ENCODE results near the gene MARCO. TPM values are rescaled to one million over a fixed set of nuclear protein-coding genes. Genes with fewer than 3 reads are reported as not detected.

The MARCO gene
- total RNA-seq, 3 donors from 2014 or later = 6.6 to 58.6 (median 6.9) TPM

- no peak overlapping the region for H3K27ac ChIP-seq
- no peaks in the 10 kb centered on the region for H3K4me1 ChIP-seq
- no peak for TF ChIP-seq POLR2AphosphoS5 (IDR thresholded peaks at IDR 0.05)
- no peak for TF ChIP-seq POLR2A (IDR thresholded peaks at IDR 0.05)
- TF ChIP-seq CTCF (IDR thresholded peaks at IDR 0.05) = no peak
- no peaks in the 10 kb centered on the region for H3K36me3 ChIP-seq
- peaks cover 0 to 9% of the 10 kb centered on the region in 2 donors for H3K9me3 ChIP-seq
- no peak overlapping the region for H3K4me3 ChIP-seq
- no peak for DNase-seq (ENCODE audit: low spot score in 2 of 2)
- peaks cover 0 to 15% of the 10 kb centered on the region in 2 donors for H3K27me3 ChIP-seq
- intact Hi-C loops (cut with DNase I; ENCODE audit: low total_unique reads) = no loop called here
These were observed 66.1 kb downstream of the MARCO start for GRCh38 chr2:119008108-119008507.

GRCh38 chr2:119009110-119009509 lies 67.1 kb downstream of the MARCO start:
- DNase-seq (ENCODE audit: low spot score in 2 of 2) = no peak
- TF ChIP-seq POLR2A (IDR thresholded peaks at IDR 0.05) (no peak), CTCF (IDR thresholded peaks at IDR 0.05) (no peak), POLR2AphosphoS5 (IDR thresholded peaks at IDR 0.05) (no peak)
- intact Hi-C loops (cut with DNase I; ENCODE audit: low total_unique reads) = no loop called here
- Histone ChIP-seq H3K36me3 (no peaks in the 10 kb centered on the region), H3K27ac (no peak overlapping the region), H3K9me3 (peaks cover 0 to 4% of the 10 kb centered on the region in 2 donors), H3K4me3 (no peak overlapping the region), H3K4me1 (no peaks in the 10 kb centered on the region), H3K27me3 (peaks cover 0 to 15% of the 10 kb centered on the region in 2 donors)

GRCh38 chr2:119010336-119010735 lies 68.3 kb downstream of the MARCO start:
- Histone ChIP-seq H3K4me3 (no peak overlapping the region), H3K27ac (no peak overlapping the region), H3K9me3 (no peaks in the 10 kb centered on the region), H3K36me3 (no peaks in the 10 kb centered on the region), H3K27me3 (peaks cover 0 to 15% of the 10 kb centered on the region in 2 donors), H3K4me1 (no peaks in the 10 kb centered on the region)
- intact Hi-C loops (cut with DNase I; ENCODE audit: low total_unique reads) = no loop called here
- no peak for TF ChIP-seq POLR2A (IDR thresholded peaks at IDR 0.05)
- TF ChIP-seq POLR2AphosphoS5 (IDR thresholded peaks at IDR 0.05) = no peak
- no peak for TF ChIP-seq CTCF (IDR thresholded peaks at IDR 0.05)
- no peak for DNase-seq (ENCODE audit: low spot score in 2 of 2)

- no peaks in the 10 kb centered on the region for H3K9me3 ChIP-seq
- no peaks in the 10 kb centered on the region for H3K4me1 ChIP-seq
- intact Hi-C loops (cut with DNase I; ENCODE audit: low total_unique reads) = no loop called here
- no peaks in the 10 kb centered on the region for H3K36me3 ChIP-seq
- TF ChIP-seq POLR2A (IDR thresholded peaks at IDR 0.05) (no peak), CTCF (IDR thresholded peaks at IDR 0.05) (peak in 2 of 3 donors; percentile 36 to 41), POLR2AphosphoS5 (IDR thresholded peaks at IDR 0.05) (no peak)
- peaks cover 0 to 15% of the 10 kb centered on the region in 2 donors for H3K27me3 ChIP-seq
- no peak for DNase-seq (ENCODE audit: low spot score in 2 of 2)
- no peak overlapping the region for H3K27ac ChIP-seq
- H3K4me3 ChIP-seq = peak overlapping the region in 1 of 3 donors; percentile 45
These were observed 69.3 kb downstream of the MARCO start for GRCh38 chr2:119011162-119011909.

GRCh38 chr2:119011910-119012209 lies 69.9 kb downstream of the MARCO start:
- Histone ChIP-seq H3K27me3 (peaks cover 0 to 15% of the 10 kb centered on the region in 2 donors), H3K36me3 (no peaks in the 10 kb centered on the region), H3K4me1 (no peaks in the 10 kb centered on the region), H3K4me3 (peak overlapping the region in 1 of 3 donors; percentile 45), H3K9me3 (no peaks in the 10 kb centered on the region), H3K27ac (no peak overlapping the region)
- no peak for TF ChIP-seq CTCF (IDR thresholded peaks at IDR 0.05)
- TF ChIP-seq POLR2A (IDR thresholded peaks at IDR 0.05) = no peak
- no peak for TF ChIP-seq POLR2AphosphoS5 (IDR thresholded peaks at IDR 0.05)
- intact Hi-C loops (cut with DNase I; ENCODE audit: low total_unique reads) = no loop called here
- DNase-seq (ENCODE audit: low spot score in 2 of 2) = no peak
